ENCODE measurements around the gene FLRT3. TPM values are rescaled to one million over a fixed set of nuclear protein-coding genes. Genes with fewer than 3 reads are reported as not detected.

The FLRT3 gene
- polyA plus RNA-seq, 1 donor (not counting 4 experiments of a cell fraction or from before 2014, with no cell fraction given): 91.7 TPM

GRCh38 chr20:14383335-14383734, 45.9 kb upstream of the FLRT3 start:
- FAIRE-seq: no peak
- Histone ChIP-seq H2AFZ (ENCODE audit: control insufficient read depth, low read length) (no peak overlapping the region), H3K9me1 (ENCODE audit: control insufficient read depth, extremely low read depth, insufficient read depth, low read length) (no peaks in the 10 kb centered on the region), H3K27me3 (ENCODE audit: control insufficient read depth, extremely low read depth, insufficient read depth, low read length) (no peaks in the 10 kb centered on the region), H3K79me2 (ENCODE audit: control insufficient read depth, insufficient read depth, low read length) (no peaks in the 10 kb centered on the region), H3K9me3 (ENCODE audit: control insufficient read depth, low read depth, low read length) (no peaks in the 10 kb centered on the region), H3K27ac (ENCODE audit: control insufficient read depth, insufficient read depth, low read length) (no peak overlapping the region), H3K4me3 (ENCODE audit: control insufficient read depth in 2 of 3, extremely low read depth in 1 of 3, insufficient read depth in 2 of 3, low read depth in 1 of 3, low read length in 3 of 3) (no peak overlapping the region), H3K36me3 (ENCODE audit: control insufficient read depth in 2 of 2, extremely low read depth in 1 of 2, insufficient read depth in 2 of 2, low read length in 2 of 2) (no peaks in the 10 kb centered on the region), H3K4me2 (ENCODE audit: control insufficient read depth, extremely low read depth, insufficient read depth, low read depth, low read length) (no peak overlapping the region), H3K9ac (ENCODE audit: control insufficient read depth, extremely low read depth, insufficient read depth, low read length) (no peak overlapping the region), H4K20me1 (ENCODE audit: control insufficient read depth, extremely low read depth, insufficient read depth, low read length) (no peaks in the 10 kb centered on the region), H3K4me1 (ENCODE audit: control insufficient read depth, extremely low read depth, insufficient read depth, low read length) (peaks cover 12% of the 10 kb centered on the region)
- dilution Hi-C loops (cut with MboI; ENCODE audit: extremely low pct_ligation_motif_present, low sequenced_read_pairs): no loop called here
- TF ChIP-seq, protein P1, sequence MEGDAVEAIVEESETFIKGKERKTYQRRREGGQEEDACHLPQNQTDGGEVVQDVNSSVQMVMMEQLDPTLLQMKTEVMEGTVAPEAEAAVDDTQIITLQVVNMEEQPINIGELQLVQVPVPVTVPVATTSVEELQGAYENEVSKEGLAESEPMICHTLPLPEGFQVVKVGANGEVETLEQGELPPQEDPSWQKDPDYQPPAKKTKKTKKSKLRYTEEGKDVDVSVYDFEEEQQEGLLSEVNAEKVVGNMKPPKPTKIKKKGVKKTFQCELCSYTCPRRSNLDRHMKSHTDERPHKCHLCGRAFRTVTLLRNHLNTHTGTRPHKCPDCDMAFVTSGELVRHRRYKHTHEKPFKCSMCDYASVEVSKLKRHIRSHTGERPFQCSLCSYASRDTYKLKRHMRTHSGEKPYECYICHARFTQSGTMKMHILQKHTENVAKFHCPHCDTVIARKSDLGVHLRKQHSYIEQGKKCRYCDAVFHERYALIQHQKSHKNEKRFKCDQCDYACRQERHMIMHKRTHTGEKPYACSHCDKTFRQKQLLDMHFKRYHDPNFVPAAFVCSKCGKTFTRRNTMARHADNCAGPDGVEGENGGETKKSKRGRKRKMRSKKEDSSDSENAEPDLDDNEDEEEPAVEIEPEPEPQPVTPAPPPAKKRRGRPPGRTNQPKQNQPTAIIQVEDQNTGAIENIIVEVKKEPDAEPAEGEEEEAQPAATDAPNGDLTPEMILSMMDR (optimal IDR thresholded peaks at IDR 0.05 in 1 of 3, IDR thresholded peaks at IDR 0.05 in 1 of 3, conservative IDR thresholded peaks at IDR 0.05 in 1 of 3; ENCODE audit: extremely low read depth in 1 of 3, insufficient read depth in 2 of 3, low read length in 3 of 3): no peak
- no peak for TF ChIP-seq EZH2 (IDR thresholded peaks at IDR 0.05; ENCODE audit: low read length)
- DNase-seq (ENCODE audit: low read depth, low spot score): no peak

DNA sequence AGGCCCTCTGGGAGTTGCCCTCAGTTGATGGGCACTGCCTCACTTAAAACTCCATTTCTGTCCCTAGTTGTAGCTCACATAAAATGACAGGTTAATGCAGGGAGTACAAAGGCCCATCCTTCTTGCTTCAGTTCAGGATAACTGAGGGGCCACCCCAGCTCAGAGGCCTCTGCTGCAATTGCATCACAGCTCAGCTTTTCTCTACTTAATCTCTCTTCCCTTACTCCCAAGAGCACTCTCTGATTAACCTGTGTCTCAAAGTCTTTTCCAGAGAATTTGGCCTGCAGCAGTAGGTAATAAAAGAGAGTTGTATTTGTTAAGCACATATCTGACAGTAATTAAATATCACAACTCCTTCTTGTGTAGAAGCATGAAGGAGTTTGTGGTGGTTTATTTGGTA, 40.9 kb upstream of the FLRT3 start:
- dilution Hi-C loops (cut with MboI; ENCODE audit: extremely low pct_ligation_motif_present, low sequenced_read_pairs): no loop called here
- no peak for FAIRE-seq

More for the DNA sequence above, 40.9 kb upstream of the FLRT3 start:
- Histone ChIP-seq H3K9me1 (ENCODE audit: control insufficient read depth, extremely low read depth, insufficient read depth, low read length) (no peaks in the 10 kb centered on the region), H4K20me1 (ENCODE audit: control insufficient read depth, extremely low read depth, insufficient read depth, low read length) (no peaks in the 10 kb centered on the region), H3K27me3 (ENCODE audit: control insufficient read depth, extremely low read depth, insufficient read depth, low read length) (no peaks in the 10 kb centered on the region), H2AFZ (ENCODE audit: control insufficient read depth, low read length) (no peak overlapping the region), H3K4me3 (ENCODE audit: control insufficient read depth in 2 of 3, extremely low read depth in 1 of 3, insufficient read depth in 2 of 3, low read depth in 1 of 3, low read length in 3 of 3) (no peak overlapping the region), H3K4me2 (ENCODE audit: control insufficient read depth, extremely low read depth, insufficient read depth, low read depth, low read length) (no peak overlapping the region), H3K36me3 (ENCODE audit: control insufficient read depth in 2 of 2, extremely low read depth in 1 of 2, insufficient read depth in 2 of 2, low read length in 2 of 2) (no peaks in the 10 kb centered on the region), H3K27ac (ENCODE audit: control insufficient read depth, insufficient read depth, low read length) (no peak overlapping the region), H3K9me3 (ENCODE audit: control insufficient read depth, low read depth, low read length) (no peaks in the 10 kb centered on the region), H3K4me1 (ENCODE audit: control insufficient read depth, extremely low read depth, insufficient read depth, low read length) (no peaks in the 10 kb centered on the region), H3K9ac (ENCODE audit: control insufficient read depth, extremely low read depth, insufficient read depth, low read length) (no peak overlapping the region), H3K79me2 (ENCODE audit: control insufficient read depth, insufficient read depth, low read length) (no peaks in the 10 kb centered on the region)
- TF ChIP-seq EZH2 (IDR thresholded peaks at IDR 0.05; ENCODE audit: low read length): no peak
- TF ChIP-seq, protein P1 (optimal IDR thresholded peaks at IDR 0.05 in 1 of 3, IDR thresholded peaks at IDR 0.05 in 1 of 3, conservative IDR thresholded peaks at IDR 0.05 in 1 of 3; ENCODE audit: extremely low read depth in 1 of 3, insufficient read depth in 2 of 3, low read length in 3 of 3): no peak
- DNase-seq (ENCODE audit: low read depth, low spot score): no peak

All from keratinocyte (primary cell).